H1 (cell line): Measurements from ENCODE around the gene SLC23A3. TPM values are rescaled to one million over a fixed set of nuclear protein-coding genes. Genes with fewer than 3 reads are reported as not detected.

Source experiments
- BCL11A ChIP-seq, 2 experiments: IDR thresholded peaks; one replicate each; pipeline ENCODE4 v1.6.1; 2011; ENCODE audit warnings: low read depth in 2 of 2, low read length in 2 of 2, mild to moderate bottlenecking in 2 of 2
- CBX8 ChIP-seq: fragments of 300-800, 300-1000 bp; sonication (generic); IDR thresholded peaks from 2 replicates; pipeline ENCODE4 v1.7.1; 2016; ENCODE audit warnings: low read depth, low read length, borderline replicate concordance
- CHD2 ChIP-seq: IDR thresholded peaks from 2 replicates; pipeline ENCODE4 v1.6.1; 2012; ENCODE audit warnings: low read length, improper control_type of control experiment
- CTBP2 ChIP-seq: IDR thresholded peaks from 2 replicates; pipeline ENCODE4 v1.7.0; 2011; ENCODE audit warnings: borderline replicate concordance, mild to moderate bottlenecking, moderate library complexity, mixed read lengths, low read length; ENCODE audit not compliant: insufficient read depth, insufficient read length
- HDAC6 ChIP-seq: IDR thresholded peaks from one replicate; pipeline ENCODE4 v1.7.1; 2012; ENCODE audit warnings: low read depth, mild to moderate bottlenecking, inconsistent platforms, low read length, moderate library complexity
- NANOG ChIP-seq: IDR thresholded peaks from 2 replicates; pipeline ENCODE4 v1.6.1; 2011; ENCODE audit warnings: low read length, low read depth, mild to moderate bottlenecking, inconsistent platforms; ENCODE audit not compliant: insufficient read depth, poor library complexity, severe bottlenecking
- RAD21 ChIP-seq, 2 experiments: IDR thresholded peaks in 1 of 2; conservative IDR thresholded peaks in 1 of 2; 2 replicates each; pipeline ENCODE4 v1.6.1; 2011; ENCODE audit warnings: low read depth in 2 of 2, low read length in 2 of 2, improper control_type of control experiment in 1 of 2, inconsistent platforms in 1 of 2, mild to moderate bottlenecking in 1 of 2, moderate library complexity in 1 of 2
- TAF1 ChIP-seq: IDR thresholded peaks from 2 replicates; pipeline ENCODE4 v1.6.1; 2011; ENCODE audit warnings: mild to moderate bottlenecking, low read depth, low read length
- ZNF274 ChIP-seq: IDR thresholded peaks from 2 replicates; pipeline ENCODE4 v1.7.0; 2012; ENCODE audit warnings: low read length, borderline replicate concordance; ENCODE audit errors: extremely low read depth
- polyA plus RNA-seq, 7 experiments: library from polyadenylated mRNA; depleted of rRNA in 3 of 7; stranded (reverse) in 5 of 7; unstranded in 2 of 7; fragments of >200 nt in 5 of 7; fragments of 200-250 nt in 2 of 7; gene quantifications; 1 replicate in 5 of 7; 2 replicates in 1 of 7; 4 replicates in 1 of 7; pipeline versions ENCODE4 v1.2.1 to v1.2.3, GENCODE V29; 2011 to 2013; ENCODE audit warnings: missing spikeins in 2 of 7, mixed read lengths in 2 of 7
- total RNA-seq: library from RNA; stranded (reverse); fragmentation: NEBNext Ultra II Directional; extraction: Animal tissue kit (Norgen Biotek cat#: 25700); gene quantifications from 2 replicates; pipeline ENCODE4 v1.2.1, GENCODE V29; 2021

Gene SLC23A3
- total and polyA plus RNA-seq, 2 of the 8 experiments (the other 6 are each of a cell fraction or from before 2014, with no cell fraction given): 0.35 to 0.84 TPM

DNA sequence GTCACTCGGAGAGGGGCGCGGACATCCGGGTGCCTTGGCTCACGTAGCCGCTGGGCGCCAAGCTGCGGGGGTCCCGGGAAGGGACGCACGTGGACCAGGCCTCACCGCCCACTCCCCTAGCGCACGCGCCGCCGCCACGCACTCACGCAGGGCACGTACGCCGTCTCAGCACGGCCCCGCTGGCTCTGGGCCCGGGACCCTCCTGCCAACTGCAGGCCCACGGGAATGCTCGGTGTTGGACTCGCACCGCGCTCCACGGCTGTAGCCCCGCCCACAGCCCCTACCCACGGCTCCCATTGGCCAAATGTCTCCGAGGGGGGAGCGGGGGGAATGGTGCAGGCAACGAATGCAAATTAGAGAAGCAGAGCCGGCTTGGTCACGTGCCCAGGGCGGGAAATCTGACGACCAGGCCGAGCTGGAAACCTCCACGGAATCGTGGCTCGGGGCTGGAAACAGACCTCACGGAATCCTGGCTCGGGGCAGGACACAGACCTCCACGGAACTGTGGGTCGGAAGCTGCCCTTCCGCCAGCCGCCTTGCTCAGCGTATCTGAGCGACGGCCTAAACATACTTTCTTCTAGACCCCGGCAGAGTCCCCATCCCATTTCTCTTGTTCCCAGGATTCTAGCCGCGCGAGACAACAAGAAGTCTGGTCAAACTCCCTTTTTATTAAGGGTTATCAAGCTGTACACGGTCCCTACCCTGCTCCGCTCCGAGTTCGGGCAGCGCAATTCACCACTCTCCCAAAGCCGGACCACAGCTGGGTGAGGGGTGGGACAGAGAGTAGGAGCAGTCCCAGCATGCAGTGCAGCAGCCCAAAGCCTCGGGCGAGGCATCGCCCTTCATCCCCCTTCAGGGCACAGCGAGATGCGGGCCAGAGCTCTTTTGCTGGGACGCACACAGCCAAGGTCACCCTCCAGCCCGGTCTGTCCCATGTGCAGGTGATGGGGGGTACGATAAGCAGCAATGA lies 49.2 kb upstream of the SLC23A3 start, which contains the start of gene ABCB6 (continued):
- TF ChIP-seq NANOG (peak; percentile 2), HDAC6 (no peak), CBX8 (no peak), BCL11A (IDR thresholded peaks at IDR 0.05; ENCODE audit: low read depth in 2 of 2, low read length in 2 of 2) (no peak), CTBP2 (no peak), ZNF274 (no peak), TAF1 (peak; percentile 69; the same call in 1 of the 2 replicates), CHD2 (no peak; the same call in 1 of the 2 replicates), RAD21 (IDR thresholded peaks at IDR 0.05 in 1 of 2, conservative IDR thresholded peaks at IDR 0.05 in 1 of 2; ENCODE audit: low read depth in 2 of 2, low read length in 2 of 2) (peak in 1 of 2 experiments; percentile 11; a peak in 1 of 4 replicates)
